ENCODE results near the gene ATF1.

ATF1 gene

GRCh38 chr12:50753232-50753769, 10.6 kb upstream of the ATF1 start:
- no peak overlapping the region for H3K27ac ChIP-seq
- TF ChIP-seq ZFX (IDR thresholded peaks at IDR 0.05), result no peak
- TF ChIP-seq CTCF (conservative IDR thresholded peaks at IDR 0.05), result no peak

- H3K27ac ChIP-seq, result peak overlapping the region; percentile 97
- peak; percentile 39 for TF ChIP-seq ZFX (IDR thresholded peaks at IDR 0.05)
- TF ChIP-seq CTCF (conservative IDR thresholded peaks at IDR 0.05), result no peak
Measured at GRCh38 chr12:50764286-50765094, 589 bp downstream of the ATF1 start.

GRCh38 chr12:50765095-50765911, 1.4 kb downstream of the ATF1 start:
- TF ChIP-seq ZFX (IDR thresholded peaks at IDR 0.05) (no peak), CTCF (conservative IDR thresholded peaks at IDR 0.05) (peak; percentile 92)
- H3K27ac ChIP-seq, result peak overlapping the region; percentile 97

DNA sequence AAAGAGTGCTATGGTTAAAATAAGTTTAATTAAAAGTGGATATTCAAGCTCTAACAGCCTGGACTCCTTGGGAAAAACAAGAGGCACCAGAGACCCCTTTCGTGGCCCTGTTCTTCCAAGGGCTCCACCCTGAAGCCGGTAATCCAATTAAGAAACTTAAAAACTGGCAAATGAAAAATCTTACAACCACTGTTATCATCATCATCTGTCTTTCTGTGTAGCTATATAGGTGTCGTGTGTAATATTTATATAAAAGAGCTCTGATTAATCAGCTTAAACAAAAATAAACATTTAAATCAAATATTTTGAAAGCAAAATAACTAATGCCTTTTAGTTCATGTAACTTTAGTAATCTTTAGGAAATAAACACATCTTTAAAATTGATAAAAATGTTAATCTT, 4.5 kb downstream of the ATF1 start:
- no peak overlapping the region for H3K27ac ChIP-seq
- TF ChIP-seq ZFX (IDR thresholded peaks at IDR 0.05), result no peak
- no peak for TF ChIP-seq CTCF (conservative IDR thresholded peaks at IDR 0.05)

DNA sequence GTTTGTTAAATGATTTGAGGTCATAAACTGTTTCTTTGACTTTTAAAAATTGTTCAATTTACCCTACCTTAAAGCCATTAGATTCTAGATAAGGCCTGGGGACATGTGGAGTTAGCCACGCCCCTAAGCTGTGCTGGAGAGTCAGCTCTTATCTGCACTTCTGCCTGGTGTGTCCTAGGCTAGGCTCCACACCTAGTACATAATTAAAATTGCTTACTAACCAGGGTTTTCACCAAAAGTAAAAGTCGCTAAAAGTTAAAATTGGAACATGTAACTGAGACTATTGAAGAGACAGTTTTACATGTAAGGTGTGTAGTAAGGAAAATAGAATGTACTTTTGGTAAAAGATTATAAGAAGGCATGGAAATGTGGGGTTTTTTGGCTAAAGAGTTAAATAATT, 4.9 kb downstream of the ATF1 start:
- peak overlapping the region; percentile 9; the same call in 1 of the 2 replicates for H3K27ac ChIP-seq

DNA sequence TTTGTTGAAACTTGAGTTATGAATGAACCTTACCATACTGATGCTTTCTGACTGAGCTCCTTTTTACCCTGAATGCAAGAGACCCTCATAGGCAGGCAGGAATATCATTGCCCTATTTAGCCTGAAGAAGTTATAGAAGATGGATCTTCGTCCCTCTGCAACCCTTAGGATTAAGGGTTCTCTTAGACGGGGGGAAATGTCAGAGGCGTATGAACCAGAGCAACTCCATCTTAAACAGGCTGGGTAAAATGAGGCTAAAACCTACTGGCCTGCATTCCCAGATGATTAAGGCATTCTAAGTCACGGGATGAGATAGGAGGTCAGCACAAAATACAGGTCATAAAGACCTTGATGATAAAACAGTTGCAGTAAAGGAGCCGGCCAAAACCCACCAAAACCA, 7.5 kb downstream of the ATF1 start:
- no peak overlapping the region for H3K27ac ChIP-seq

GRCh38 chr12:50772470-50772869, 8.6 kb downstream of the ATF1 start:
- no peak for TF ChIP-seq ZFX (IDR thresholded peaks at IDR 0.05)
- TF ChIP-seq CTCF (conservative IDR thresholded peaks at IDR 0.05), result no peak
- H3K27ac ChIP-seq, result no peak overlapping the region

More for the DNA sequence above, 7.5 kb downstream of the ATF1 start:
- TF ChIP-seq ZFX (IDR thresholded peaks at IDR 0.05) (no peak), CTCF (conservative IDR thresholded peaks at IDR 0.05) (no peak)

Data from C4-2B (cell line).